GM10847 (cell line): ENCODE results near the gene CYP2C8.

Experiments used
- POLR2A ChIP-seq: IDR thresholded peaks from 2 replicates; pipeline ENCODE4 v1.6.1; 2011; ENCODE audit not compliant: insufficient read length; ENCODE audit errors: extremely low read depth

The CYP2C8 gene

GRCh38 chr10:95069286-95069685 lies at the start of gene CYP2C8:
Gene CYP2C8, minus strand, starts transcription at chr10:95069497. Its CDS starts 95 bp downstream, at chr10:95069402.
- no peak for TF ChIP-seq POLR2A

GRCh38 chr10:95116869-95117269 lies 47.6 kb upstream of the CYP2C8 start:
- TF ChIP-seq POLR2A = no peak

GRCh38 chr10:95097805-95098204 lies 28.5 kb upstream of the CYP2C8 start:
- no peak for TF ChIP-seq POLR2A

- TF ChIP-seq POLR2A = no peak
Measured at GRCh38 chr10:95096143-95096542, 26.8 kb upstream of the CYP2C8 start.

GRCh38 chr10:95077556-95077955 lies 8.3 kb upstream of the CYP2C8 start:
- TF ChIP-seq POLR2A = no peak

GRCh38 chr10:95071107-95071660 lies 1.9 kb upstream of the CYP2C8 start:
- TF ChIP-seq POLR2A = no peak

- TF ChIP-seq POLR2A = no peak
Measured at GRCh38 chr10:95056744-95057363, 12.4 kb downstream of the CYP2C8 start.

GRCh38 chr10:95049919-95050318 lies 19.4 kb downstream of the CYP2C8 start:
- no peak for TF ChIP-seq POLR2A

GRCh38 chr10:95048206-95048605 lies 21.1 kb downstream of the CYP2C8 start:
- no peak for TF ChIP-seq POLR2A

GRCh38 chr10:95039281-95039680 lies 30.0 kb downstream of the CYP2C8 start:
- TF ChIP-seq POLR2A = no peak

GRCh38 chr10:95035332-95036295 lies 33.7 kb downstream of the CYP2C8 start:
- no peak for TF ChIP-seq POLR2A

- no peak for TF ChIP-seq POLR2A
Measured at GRCh38 chr10:95034401-95034800, 34.9 kb downstream of the CYP2C8 start.

- TF ChIP-seq POLR2A = no peak
Measured at GRCh38 chr10:95031656-95032055, 37.6 kb downstream of the CYP2C8 start.

- TF ChIP-seq POLR2A = no peak
Measured at GRCh38 chr10:95026461-95026860, 42.8 kb downstream of the CYP2C8 start.

GRCh38 chr10:94997741-94998174 lies 71.5 kb downstream of the CYP2C8 start:
- TF ChIP-seq POLR2A = no peak

- TF ChIP-seq POLR2A = no peak
Measured at GRCh38 chr10:94992811-94993210, 76.5 kb downstream of the CYP2C8 start.
